NB4 (cell line): ENCODE measurements around the gene IGSF9B.

Experiments
- MYC ChIP-seq: IDR thresholded peaks from 2 replicates; pipeline ENCODE4 v1.6.1; 2011; ENCODE audit warnings: low read depth, low read length
- POLR2A ChIP-seq: IDR thresholded peaks from 2 replicates; pipeline ENCODE4 v1.6.1; 2011; ENCODE audit warnings: mild to moderate bottlenecking; ENCODE audit not compliant: insufficient read length; ENCODE audit errors: extremely low read depth
- TF ChIP-seq, protein P1 (sequence below): IDR thresholded peaks from one replicate; pipeline ENCODE4 v1.5.1; 2012; ENCODE audit warnings: low read depth, low read length
- TF ChIP-seq, protein P2 (sequence below): IDR thresholded peaks from 2 replicates; pipeline ENCODE4 v1.6.1; 2011; ENCODE audit warnings: low read depth, low read length

DNA sequence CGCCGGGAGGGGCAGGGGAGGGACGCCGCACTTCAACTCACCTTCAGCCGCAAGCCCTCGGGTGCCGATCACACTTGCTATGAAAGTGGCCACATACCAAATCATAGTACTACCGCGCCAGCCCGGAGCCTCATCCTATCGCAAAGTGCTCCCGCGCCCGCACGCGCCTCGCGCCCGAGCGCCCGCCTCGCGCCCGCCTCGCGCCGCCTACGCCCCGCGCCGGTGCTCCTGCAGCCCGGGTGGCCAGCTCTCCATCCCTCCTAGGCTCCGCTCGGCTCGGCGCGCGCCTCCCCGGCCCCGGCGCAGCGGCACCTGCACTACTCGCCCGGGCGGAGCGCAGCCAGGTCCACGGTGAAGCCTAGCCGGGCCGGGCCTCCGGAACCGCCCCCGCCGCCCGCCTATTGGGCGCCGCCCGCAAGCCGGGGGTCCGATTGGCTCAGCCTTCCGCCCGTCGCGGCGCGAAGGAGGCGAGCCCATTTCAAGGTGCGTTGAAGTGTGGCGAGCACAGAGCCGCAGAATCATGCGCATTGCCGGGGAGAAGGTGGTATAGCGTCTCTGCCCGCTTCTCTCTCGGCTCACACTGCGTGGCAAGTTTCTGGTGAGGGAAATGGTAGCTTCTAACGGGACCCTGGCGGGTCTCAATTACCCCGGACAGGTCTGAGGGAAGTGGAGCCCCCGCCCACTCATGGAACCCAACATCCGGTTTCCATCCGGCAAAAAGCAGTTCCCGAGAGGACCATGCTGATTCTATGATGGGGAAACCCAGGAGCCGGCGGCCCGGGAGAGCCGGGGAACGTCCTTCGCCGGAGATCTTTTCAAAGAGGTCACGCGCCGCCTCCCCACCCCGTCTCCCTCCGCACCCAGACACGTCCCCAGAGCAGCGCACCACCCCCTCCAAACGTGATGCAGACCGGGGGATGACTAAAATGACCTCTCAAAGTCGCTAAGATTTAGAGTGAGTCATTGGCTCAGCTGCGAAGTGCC lies at the start of gene IGSF9B:
- TF ChIP-seq, protein P1, sequence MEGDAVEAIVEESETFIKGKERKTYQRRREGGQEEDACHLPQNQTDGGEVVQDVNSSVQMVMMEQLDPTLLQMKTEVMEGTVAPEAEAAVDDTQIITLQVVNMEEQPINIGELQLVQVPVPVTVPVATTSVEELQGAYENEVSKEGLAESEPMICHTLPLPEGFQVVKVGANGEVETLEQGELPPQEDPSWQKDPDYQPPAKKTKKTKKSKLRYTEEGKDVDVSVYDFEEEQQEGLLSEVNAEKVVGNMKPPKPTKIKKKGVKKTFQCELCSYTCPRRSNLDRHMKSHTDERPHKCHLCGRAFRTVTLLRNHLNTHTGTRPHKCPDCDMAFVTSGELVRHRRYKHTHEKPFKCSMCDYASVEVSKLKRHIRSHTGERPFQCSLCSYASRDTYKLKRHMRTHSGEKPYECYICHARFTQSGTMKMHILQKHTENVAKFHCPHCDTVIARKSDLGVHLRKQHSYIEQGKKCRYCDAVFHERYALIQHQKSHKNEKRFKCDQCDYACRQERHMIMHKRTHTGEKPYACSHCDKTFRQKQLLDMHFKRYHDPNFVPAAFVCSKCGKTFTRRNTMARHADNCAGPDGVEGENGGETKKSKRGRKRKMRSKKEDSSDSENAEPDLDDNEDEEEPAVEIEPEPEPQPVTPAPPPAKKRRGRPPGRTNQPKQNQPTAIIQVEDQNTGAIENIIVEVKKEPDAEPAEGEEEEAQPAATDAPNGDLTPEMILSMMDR: no peak
- TF ChIP-seq POLR2A (no peak), MYC (no peak)
- TF ChIP-seq, protein P2, sequence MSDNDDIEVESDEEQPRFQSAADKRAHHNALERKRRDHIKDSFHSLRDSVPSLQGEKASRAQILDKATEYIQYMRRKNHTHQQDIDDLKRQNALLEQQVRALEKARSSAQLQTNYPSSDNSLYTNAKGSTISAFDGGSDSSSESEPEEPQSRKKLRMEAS: no peak
